ENCODE results near the gene HOXA9.

Gene HOXA9

DNA sequence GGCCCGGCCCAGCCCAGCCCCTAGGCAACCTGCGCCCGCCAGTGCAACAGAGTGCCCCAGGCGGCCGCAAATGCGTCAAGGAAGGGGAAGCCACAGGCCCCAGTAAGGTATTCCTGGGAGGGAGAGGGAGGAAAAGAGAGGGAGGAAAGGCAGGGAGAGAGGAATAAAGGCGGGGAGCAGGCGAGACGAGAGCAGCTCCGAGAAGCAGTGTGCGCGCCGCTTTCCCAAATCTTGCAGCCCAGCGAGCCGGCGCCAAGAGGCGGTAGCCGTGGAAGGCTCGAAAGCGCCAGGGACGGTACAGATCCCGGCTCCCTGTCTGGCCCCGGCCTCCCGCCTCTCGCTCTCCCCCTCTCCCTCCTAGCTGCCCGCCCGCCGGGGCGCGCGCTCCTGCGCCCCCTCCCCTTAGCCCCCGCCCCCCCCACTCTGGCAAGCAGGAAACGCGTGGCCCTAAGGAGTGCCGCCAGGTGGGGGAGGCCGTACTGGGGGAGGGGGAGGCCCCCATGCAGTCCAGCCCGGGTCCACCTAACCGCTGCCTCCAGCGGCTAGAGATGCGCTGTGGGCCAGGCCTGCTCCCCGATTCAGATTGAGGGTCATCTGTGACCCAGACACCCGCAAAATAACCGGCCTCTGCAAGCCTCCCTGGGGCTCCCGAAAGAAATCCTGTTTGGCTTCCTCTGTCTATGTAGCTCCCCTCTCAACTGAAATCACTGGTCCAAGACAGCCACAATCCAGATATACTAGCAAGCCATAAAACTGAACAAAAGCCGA is 4.5 kb upstream of the HOXA9 start:
- DNase-seq (ENCODE audit: low read depth), result no peak
- TF ChIP-seq, protein P1, sequence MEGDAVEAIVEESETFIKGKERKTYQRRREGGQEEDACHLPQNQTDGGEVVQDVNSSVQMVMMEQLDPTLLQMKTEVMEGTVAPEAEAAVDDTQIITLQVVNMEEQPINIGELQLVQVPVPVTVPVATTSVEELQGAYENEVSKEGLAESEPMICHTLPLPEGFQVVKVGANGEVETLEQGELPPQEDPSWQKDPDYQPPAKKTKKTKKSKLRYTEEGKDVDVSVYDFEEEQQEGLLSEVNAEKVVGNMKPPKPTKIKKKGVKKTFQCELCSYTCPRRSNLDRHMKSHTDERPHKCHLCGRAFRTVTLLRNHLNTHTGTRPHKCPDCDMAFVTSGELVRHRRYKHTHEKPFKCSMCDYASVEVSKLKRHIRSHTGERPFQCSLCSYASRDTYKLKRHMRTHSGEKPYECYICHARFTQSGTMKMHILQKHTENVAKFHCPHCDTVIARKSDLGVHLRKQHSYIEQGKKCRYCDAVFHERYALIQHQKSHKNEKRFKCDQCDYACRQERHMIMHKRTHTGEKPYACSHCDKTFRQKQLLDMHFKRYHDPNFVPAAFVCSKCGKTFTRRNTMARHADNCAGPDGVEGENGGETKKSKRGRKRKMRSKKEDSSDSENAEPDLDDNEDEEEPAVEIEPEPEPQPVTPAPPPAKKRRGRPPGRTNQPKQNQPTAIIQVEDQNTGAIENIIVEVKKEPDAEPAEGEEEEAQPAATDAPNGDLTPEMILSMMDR (conservative IDR thresholded peaks at IDR 0.05; ENCODE audit: low read depth, low read length), result no peak
- H3K4me3 ChIP-seq (ENCODE audit: low read length), result no peak overlapping the region

DNA sequence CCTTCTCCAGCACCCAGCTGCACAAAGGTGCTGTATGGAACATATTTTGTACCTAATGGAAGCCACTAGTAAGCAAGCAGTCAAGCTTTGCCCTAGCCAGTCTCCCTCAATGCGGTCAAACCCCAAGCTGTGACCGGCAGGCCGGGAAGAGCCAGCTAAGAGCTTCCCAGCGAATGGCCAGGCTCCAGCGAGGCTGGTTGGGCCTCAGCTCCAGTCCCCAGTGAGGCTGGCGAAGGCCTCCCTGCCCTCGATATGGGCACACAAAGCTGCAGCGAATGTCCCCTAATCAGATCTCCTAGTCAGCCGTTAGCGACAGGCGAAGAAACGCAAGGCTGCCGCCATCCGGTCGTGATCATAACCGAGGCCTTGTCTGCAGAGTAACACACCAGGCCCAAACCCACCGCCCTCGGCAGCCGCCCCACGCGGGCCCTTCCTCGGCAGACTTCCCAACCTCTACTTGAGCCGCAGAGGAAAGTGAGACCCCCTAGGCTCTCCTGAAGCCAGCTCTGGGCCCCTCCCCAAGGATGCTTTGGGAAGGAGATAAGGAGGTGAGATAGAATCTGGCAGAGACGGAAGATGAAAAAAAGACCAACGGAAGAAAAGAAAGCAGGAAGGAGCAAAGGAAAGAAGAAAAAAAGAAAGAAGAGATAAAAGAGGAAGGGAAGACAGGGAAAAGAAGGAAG is 3.1 kb upstream of the HOXA9 start:
- H3K4me3 ChIP-seq (ENCODE audit: low read length), result no peak overlapping the region
- TF ChIP-seq, protein P1 (conservative IDR thresholded peaks at IDR 0.05; ENCODE audit: low read depth, low read length), result no peak
- DNase-seq (ENCODE audit: low read depth), result no peak

DNA sequence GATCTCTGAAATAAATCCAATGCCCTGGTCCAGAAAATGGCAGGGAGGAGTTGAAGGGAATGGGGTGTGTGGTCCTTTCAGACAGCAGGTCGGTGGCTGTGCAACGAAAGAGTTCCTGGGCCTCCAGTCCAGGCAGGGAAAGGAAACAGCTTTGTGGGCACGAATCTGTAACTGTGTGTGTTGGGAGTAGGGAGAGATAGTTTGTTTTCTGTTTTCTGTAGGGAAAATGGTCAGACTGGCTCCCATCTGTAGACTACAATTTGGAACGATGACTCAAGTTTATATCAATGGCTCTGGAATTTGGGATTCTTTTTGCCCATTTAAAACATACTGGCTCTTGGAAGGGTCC is 2.6 kb upstream of the HOXA9 start:
- no peak for DNase-seq (ENCODE audit: low read depth)
- TF ChIP-seq, protein P1 (conservative IDR thresholded peaks at IDR 0.05; ENCODE audit: low read depth, low read length), result no peak
- H3K4me3 ChIP-seq (ENCODE audit: low read length), result no peak overlapping the region

DNA sequence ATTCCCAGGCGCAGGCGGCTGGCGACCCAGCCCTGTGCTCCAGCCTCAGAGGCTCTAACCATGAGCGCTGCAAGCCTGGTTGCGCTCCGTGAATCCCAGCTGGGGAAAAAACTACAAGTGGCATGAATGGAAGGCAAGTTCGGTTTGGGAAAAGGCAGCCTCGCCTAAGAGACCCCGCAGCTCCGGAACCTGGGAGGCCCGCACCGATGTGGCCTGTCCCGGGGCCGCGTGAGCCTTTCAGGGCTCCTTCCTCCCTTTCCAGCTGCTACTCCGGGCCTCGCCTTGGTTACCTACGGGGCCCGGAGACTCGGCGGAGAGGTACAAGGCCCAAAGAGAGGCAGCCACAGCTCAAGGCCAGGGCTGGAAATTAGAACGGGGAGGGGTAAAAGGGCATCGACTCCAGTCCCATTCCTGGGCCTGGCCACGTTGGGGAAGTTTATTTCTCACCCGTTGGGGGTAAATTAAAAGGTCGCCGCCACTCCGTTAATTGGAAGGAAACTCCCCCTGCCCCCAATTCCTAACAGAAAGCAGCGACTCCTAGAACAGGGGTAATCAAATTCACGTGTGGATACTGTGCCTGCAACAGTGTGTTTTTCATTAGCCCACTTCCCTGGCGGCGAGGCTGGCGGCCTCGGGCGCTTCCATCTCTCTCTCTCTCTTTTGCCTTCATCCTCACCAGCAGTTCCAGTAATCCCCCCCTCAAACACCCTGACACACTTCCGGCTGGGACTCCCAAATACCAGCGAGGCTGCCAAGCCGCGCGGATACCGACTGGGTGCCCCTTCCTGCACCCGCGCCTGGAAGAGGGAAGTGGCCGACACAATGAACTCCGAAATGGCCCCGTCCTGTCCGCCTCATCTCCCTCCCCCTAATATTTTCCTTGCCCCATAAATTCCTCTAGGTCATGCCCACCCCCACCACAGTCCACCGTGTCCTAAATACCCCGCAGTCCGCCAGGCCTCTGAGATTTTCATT is 1.5 kb upstream of the HOXA9 start:
- no peak for DNase-seq (ENCODE audit: low read depth)
- TF ChIP-seq, protein P1 (conservative IDR thresholded peaks at IDR 0.05; ENCODE audit: low read depth, low read length), result no peak
- H3K4me3 ChIP-seq (ENCODE audit: low read length), result no peak overlapping the region

DNA sequence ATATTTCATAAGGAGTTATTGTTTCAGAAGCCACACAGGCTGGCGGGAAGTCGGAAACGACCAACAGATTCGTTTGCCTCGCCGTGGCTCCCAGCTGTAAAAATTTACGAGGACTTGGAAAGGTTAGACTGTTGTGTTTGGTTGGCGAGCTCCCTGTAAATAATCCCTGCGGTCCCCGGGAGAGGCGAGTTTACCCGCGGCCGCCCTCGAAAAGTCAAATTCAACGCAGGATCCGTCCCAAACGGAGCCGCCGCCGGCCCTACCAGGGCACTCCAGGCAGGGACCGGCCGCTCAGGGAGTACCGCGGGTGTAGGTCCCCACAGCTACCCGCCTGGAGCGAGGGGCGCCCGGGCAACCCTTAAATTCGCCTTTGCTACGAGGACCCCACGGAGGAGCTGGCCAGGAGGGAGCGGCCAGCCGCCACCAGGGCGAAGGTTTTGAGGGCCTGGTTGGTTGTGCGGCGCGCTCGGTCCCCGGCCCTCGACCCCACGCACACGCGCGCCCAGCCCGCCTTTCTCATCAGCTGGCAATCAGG is 726 bp upstream of the HOXA9 start:
- TF ChIP-seq, protein P1 (conservative IDR thresholded peaks at IDR 0.05; ENCODE audit: low read depth, low read length), result no peak
- no peak overlapping the region for H3K4me3 ChIP-seq (ENCODE audit: low read length)

DNA sequence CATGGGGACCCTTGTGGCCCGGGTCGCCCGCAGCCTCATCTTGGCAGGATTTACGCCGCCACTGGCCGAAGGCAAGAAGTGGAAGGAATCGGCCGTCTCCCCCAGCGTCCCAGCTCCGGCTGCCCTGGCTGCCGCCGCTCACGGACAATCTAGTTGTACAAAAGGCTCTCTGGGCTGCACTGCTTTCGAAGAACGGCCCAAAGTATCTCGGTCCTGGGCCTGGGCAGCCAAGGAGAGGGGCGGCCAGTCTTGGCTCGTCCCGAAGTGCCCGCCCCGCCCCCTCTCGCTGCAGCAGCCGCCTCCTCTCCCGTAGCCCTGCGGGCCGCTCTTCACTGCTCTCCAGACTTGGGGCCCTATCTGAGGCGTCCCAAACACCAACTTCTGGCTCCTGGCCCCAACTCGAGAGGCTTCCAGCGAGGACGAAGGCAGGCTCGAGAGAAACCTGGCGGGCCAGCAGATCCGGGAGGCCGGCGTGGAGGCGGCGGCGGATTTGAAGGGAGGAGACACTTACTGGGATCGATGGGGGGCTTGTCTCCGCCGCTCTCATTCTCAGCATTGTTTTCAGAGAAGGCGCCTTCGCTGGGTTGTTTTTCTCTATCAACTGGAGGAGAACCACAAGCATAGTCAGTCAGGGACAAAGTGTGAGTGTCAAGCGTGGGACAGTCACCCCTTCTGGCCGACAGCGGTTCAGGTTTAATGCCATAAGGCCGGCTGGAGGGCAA is 809 bp downstream of the HOXA9 start:
- DNase-seq (ENCODE audit: low read depth), result no peak
- no peak overlapping the region for H3K4me3 ChIP-seq (ENCODE audit: low read length)
- TF ChIP-seq, protein P1 (conservative IDR thresholded peaks at IDR 0.05; ENCODE audit: low read depth, low read length), result no peak

More for the DNA sequence above, 726 bp upstream of the HOXA9 start:
- DNase-seq (ENCODE audit: low read depth), result no peak
